Heart right ventricle (tissue), 16 donors: ENCODE measurements around the gene DNM3. TPM values are rescaled to one million over a fixed set of nuclear protein-coding genes. Genes with fewer than 3 reads are reported as not detected.

Experiments
- ATAC-seq, 8 donors: fragments of 200-7000 bp; cut with Tn5 transposase; one replicate each; pipeline ENCODE4 v1.9.1; 2020; ENCODE audit warnings: mild to moderate bottlenecking in 8 of 8, moderate library complexity in 8 of 8, moderate number of reproducible peaks in 1 of 8
- DNase-seq, 2 donors: peaks; one replicate each; pipeline ENCODE4 v3.0.0-alpha.2; 2020
- H3K27ac ChIP-seq, 10 donors: fragments of 200-600 bp; sonication (generic) in 2 of 10; one replicate each; pipeline versions ENCODE4 v1.5.0 to v1.8.0; 2020 to 2022; ENCODE audit warnings: mild to moderate bottlenecking in 3 of 10
- H3K27me3 ChIP-seq, 7 donors: fragments of 200-600 bp; one replicate each; pipeline ENCODE4 v1.8.0; 2021 to 2022; ENCODE audit warnings: mild to moderate bottlenecking in 2 of 7
- H3K36me3 ChIP-seq, 9 donors: fragments of 200-600 bp; sonication (generic) in 1 of 9; one replicate each; pipeline versions ENCODE4 v1.5.0 to v1.8.0; 2020 to 2022; ENCODE audit warnings: mild to moderate bottlenecking in 2 of 9
- H3K4me1 ChIP-seq, 9 donors: fragments of 200-600 bp; sonication (generic) in 1 of 9; one replicate each; pipeline versions ENCODE4 v1.5.0 to v1.8.0; 2020 to 2022; ENCODE audit warnings: mild to moderate bottlenecking in 4 of 9
- H3K4me3 ChIP-seq, 10 donors: fragments of 200-600 bp; sonication (generic) in 2 of 10; one replicate each; pipeline versions ENCODE4 v1.5.0 to v1.8.0; 2020 to 2022; ENCODE audit warnings: mild to moderate bottlenecking in 7 of 10, moderate library complexity in 2 of 10
- H3K9me3 ChIP-seq, 11 donors: fragments of 200-600 bp in 10 of 11; sonication (generic) in 2 of 11; one replicate each; pipeline versions ENCODE4 v1.5.0 to v1.8.0; 2013 to 2022; ENCODE audit warnings: mild to moderate bottlenecking in 2 of 11, control low read depth in 1 of 11, moderate library complexity in 1 of 11
- CTCF ChIP-seq, 9 donors: fragments of 200-600 bp; sonication (generic) in 2 of 9; IDR thresholded peaks; one replicate each; pipeline versions ENCODE4 v1.5.0 to v1.8.0; 2021 to 2022; ENCODE audit warnings: antibody characterized with exemption in 9 of 9, mild to moderate bottlenecking in 5 of 9, moderate library complexity in 1 of 9
- WGBS, 2 donors: extraction: QIAGEN DNeasy Blood & Tissue Kit; methylation state at CpG; one replicate each; pipeline ENCODE4 v1.1.7; 2013; ENCODE audit warnings: inconsistent platforms in 1 of 2; 5-methylcytosine and 5-hydroxymethylcytosine counted together
- intact Hi-C, 10 donors: fragments of 100-400 bp; cut with DNase I; formaldehyde crosslinking; loops; one replicate each; pipeline versions ENCODE4 v1.11.1 to v1.14.2; 2022
- polyA plus RNA-seq, 2 donors: library from polyadenylated mRNA; stranded (reverse); fragments of 200-250 nt; gene quantifications; one replicate each; pipeline ENCODE4 v1.2.3, GENCODE V29; 2013
- total RNA-seq, 10 donors: library from RNA; stranded (reverse); fragmentation: NEBNext Ultra II Directional in 3 of 10; extraction: Animal tissue kit (Norgen Biotek cat#: 25700) in 3 of 10; gene quantifications; one replicate each; pipeline versions ENCODE4 v1.2.1 to v1.2.4, GENCODE V29; 2021 to 2023
- donor health status: Arrhythmogenic right ventricular cardiomyopathy.
- donor health status: ischemic (EF 13 %, LVEDD 7.1; RV severe dilation, severe dysfunction).
- donor health status: healthy with polysubstance abuse.
- donor health status: DM: no; HTN: yes; CAD: no.
- donor health status: DM: no; HTN: no; CAD: no.
- donor health status: ischemic (EF 25% LVEDD 6.9; RV normal size, moderate dysfunction).
- donor health status: ischemic (EF 25% LVEDD 5.7; RV mildly dilated, moderate dysfunction).
- donor health status: healthy.
- donor health status: DM: yes; HTN: yes; CAD: no.
- donor health status: Ischemic cardiomyopathy.
- donor health status: ischemic (EF 35%, LVEDD 5.7; RV mildly dilated, moderate dysfunction).
- donor health status: nonischemic (EF 11% LVEDD 7.7; RV severe dilation, severe dysfunction).
- donor health status: DM: yes; HTN: yes; CAD: no.
- donor health status: PGD.
- donor health status: ischemic (EF 29% LVEDD 5.4; RV normal size, mild dysfunction).
- donor health status: nonischemic (EF 23%, LVEDD 6.1; RV moderate dilation, normal function).

DNM3 gene
- total and polyA plus RNA-seq, 12 donors: 0.77 to 2.8 (median 2.2) TPM

GRCh38 chr1:172451002-172451443, 609.7 kb downstream of the DNM3 start:
- DNase-seq (no peak), ATAC-seq (peak in 5 of 8 donors; percentile 33 to 56 (median 51))
- TF ChIP-seq CTCF (IDR thresholded peaks at IDR 0.05): no peak
- Histone ChIP-seq H3K27ac (peak overlapping the region in 4 of 10 donors; percentile 4 to 47 (median 29)), H3K9me3 (no peaks in the 10 kb centered on the region), H3K4me3 (no peak overlapping the region), H3K27me3 (no peaks in the 10 kb centered on the region), H3K36me3 (no peaks in the 10 kb centered on the region), H3K4me1 (peaks cover 0 to 30% (median 9%) of the 10 kb centered on the region in 9 donors)
- intact Hi-C loops: loop anchor here in 9 of 10 donors (2.0 to 10.0 kb wide), 8 partner anchors 74 to 274 kb away; partner anchors contain the start of gene SUCO (in 6 of the 9)
- 75 to 84% methylated on average over 2 of the region's 2 CpGs for WGBS, 2 donors

- intact Hi-C loops: loop anchor here in 8 of 10 donors (5.0 to 10.0 kb wide), 6 partner anchors 72 to 272 kb away; partner anchors contain the start of gene SUCO (in 3 of the 8)
- Histone ChIP-seq H3K36me3 (no peaks in the 10 kb centered on the region), H3K27ac (peak overlapping the region in 7 of 10 donors; percentile 2 to 78 (median 42)), H3K9me3 (no peaks in the 10 kb centered on the region), H3K4me1 (peaks cover 0 to 30% (median 9%) of the 10 kb centered on the region in 9 donors), H3K27me3 (no peaks in the 10 kb centered on the region), H3K4me3 (peak overlapping the region in 2 of 10 donors; percentile 16 to 33)
- WGBS, 2 donors: 41 to 51% methylated on average over 7 of the region's 7 CpGs
- no peak for TF ChIP-seq CTCF (IDR thresholded peaks at IDR 0.05)
- DNase-seq (peak in 1 of 2 donors; percentile 13), ATAC-seq (peak in 6 of 8 donors; percentile 27 to 69 (median 46))
Observed at GRCh38 chr1:172452536-172453152, 611.3 kb downstream of the DNM3 start.

GRCh38 chr1:172453153-172453545, 611.9 kb downstream of the DNM3 start:
- 52 to 53% methylated on average over 6 of the region's 6 CpGs for WGBS, 2 donors
- Histone ChIP-seq H3K36me3 (no peaks in the 10 kb centered on the region), H3K4me1 (peaks cover 0 to 30% (median 9%) of the 10 kb centered on the region in 9 donors), H3K27me3 (no peaks in the 10 kb centered on the region), H3K4me3 (peak overlapping the region in 2 of 10 donors; percentile 16 to 33), H3K9me3 (no peaks in the 10 kb centered on the region), H3K27ac (peak overlapping the region in 7 of 10 donors; percentile 2 to 78 (median 42))
- ATAC-seq: no peak
- intact Hi-C loops: loop anchor here in 8 of 10 donors (5.0 to 10.0 kb wide), 6 partner anchors 72 to 272 kb away; partner anchors contain the start of gene SUCO (in 3 of the 8)
- no peak for TF ChIP-seq CTCF (IDR thresholded peaks at IDR 0.05)
- no peak for DNase-seq

GRCh38 chr1:172453607-172454006, 612.3 kb downstream of the DNM3 start:
- no peak for ATAC-seq

More at GRCh38 chr1:172453607-172454006, 612.3 kb downstream of the DNM3 start:
- Histone ChIP-seq H3K27ac (no peak overlapping the region), H3K36me3 (no peaks in the 10 kb centered on the region), H3K4me3 (peak overlapping the region in 1 of 10 donors; percentile 33), H3K9me3 (no peaks in the 10 kb centered on the region), H3K27me3 (no peaks in the 10 kb centered on the region), H3K4me1 (peaks cover 0 to 30% (median 9%) of the 10 kb centered on the region in 9 donors)
- DNase-seq: no peak
- intact Hi-C loops: loop anchor here in 8 of 10 donors (5.0 to 10.0 kb wide), 6 partner anchors 71 to 271 kb away; partner anchors contain the start of gene SUCO (in 3 of the 8)
- 88 to 92% methylated on average over 1 of the region's 1 CpG for WGBS, 2 donors
- TF ChIP-seq CTCF (IDR thresholded peaks at IDR 0.05): no peak
